ENCODE data around the gene ZBTB8B.

DNA sequence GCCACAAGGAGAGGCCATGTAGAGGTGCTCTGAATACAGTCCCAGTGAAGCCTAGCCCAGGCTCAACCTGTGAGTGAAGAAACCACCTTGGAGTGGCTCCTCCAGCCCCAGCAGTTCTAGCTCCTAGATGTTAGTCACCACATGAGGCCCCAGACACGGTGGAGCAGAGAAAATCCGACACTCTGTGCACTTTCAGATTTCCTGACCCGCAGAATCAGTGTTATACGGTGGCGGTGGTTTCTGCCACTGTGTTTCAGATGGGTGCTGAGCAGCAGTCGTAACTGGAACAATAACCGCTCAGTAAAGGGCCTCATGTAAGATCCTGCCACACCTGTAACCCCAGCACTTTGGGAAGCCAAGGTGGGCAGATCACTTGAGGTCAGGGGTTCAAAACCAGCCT, 38.3 kb downstream of the ZBTB8B start:
- TF ChIP-seq, protein P1, sequence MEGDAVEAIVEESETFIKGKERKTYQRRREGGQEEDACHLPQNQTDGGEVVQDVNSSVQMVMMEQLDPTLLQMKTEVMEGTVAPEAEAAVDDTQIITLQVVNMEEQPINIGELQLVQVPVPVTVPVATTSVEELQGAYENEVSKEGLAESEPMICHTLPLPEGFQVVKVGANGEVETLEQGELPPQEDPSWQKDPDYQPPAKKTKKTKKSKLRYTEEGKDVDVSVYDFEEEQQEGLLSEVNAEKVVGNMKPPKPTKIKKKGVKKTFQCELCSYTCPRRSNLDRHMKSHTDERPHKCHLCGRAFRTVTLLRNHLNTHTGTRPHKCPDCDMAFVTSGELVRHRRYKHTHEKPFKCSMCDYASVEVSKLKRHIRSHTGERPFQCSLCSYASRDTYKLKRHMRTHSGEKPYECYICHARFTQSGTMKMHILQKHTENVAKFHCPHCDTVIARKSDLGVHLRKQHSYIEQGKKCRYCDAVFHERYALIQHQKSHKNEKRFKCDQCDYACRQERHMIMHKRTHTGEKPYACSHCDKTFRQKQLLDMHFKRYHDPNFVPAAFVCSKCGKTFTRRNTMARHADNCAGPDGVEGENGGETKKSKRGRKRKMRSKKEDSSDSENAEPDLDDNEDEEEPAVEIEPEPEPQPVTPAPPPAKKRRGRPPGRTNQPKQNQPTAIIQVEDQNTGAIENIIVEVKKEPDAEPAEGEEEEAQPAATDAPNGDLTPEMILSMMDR (IDR thresholded peaks at IDR 0.05) = no peak
- no peak for TF ChIP-seq POLR2A (IDR thresholded peaks at IDR 0.05)

All from uterus (tissue), 2 donors.